ENCODE results near the gene AMMECR1. TPM values are rescaled to one million over a fixed set of nuclear protein-coding genes. Genes with fewer than 3 reads are reported as not detected.

AMMECR1 gene
- total and polyA plus RNA-seq, 7 donors: 0.69 to 2.4 (median 1.2) TPM

- no peak overlapping the region for H3K27ac ChIP-seq
- WGBS, 3 donors: 29 to 57% (median 54%) methylated on average over 3 of the region's 3 CpGs
- no peaks in the 10 kb centered on the region for H3K36me3 ChIP-seq (ENCODE audit: insufficient read depth in 1 of 2, low read depth in 1 of 2)
- ATAC-seq (no peak), DNase-seq (no peak)
- peaks cover 0 to 6% (median 0%) of the 10 kb centered on the region in 3 donors for H3K27me3 ChIP-seq (ENCODE audit: insufficient read depth in 3 of 3, low read length in 2 of 3)
- intact Hi-C loops (cut with DNase I): no loop called here
- H3K9me3 ChIP-seq: no peaks in the 10 kb centered on the region
- H3K4me1 ChIP-seq: no peaks in the 10 kb centered on the region
- H3K4me3 ChIP-seq: no peak overlapping the region
- TF ChIP-seq CTCF (IDR thresholded peaks at IDR 0.05): no peak
These were observed 2.6 kb upstream of the AMMECR1 start for GRCh38 chrX:110320381-110320987.

DNA sequence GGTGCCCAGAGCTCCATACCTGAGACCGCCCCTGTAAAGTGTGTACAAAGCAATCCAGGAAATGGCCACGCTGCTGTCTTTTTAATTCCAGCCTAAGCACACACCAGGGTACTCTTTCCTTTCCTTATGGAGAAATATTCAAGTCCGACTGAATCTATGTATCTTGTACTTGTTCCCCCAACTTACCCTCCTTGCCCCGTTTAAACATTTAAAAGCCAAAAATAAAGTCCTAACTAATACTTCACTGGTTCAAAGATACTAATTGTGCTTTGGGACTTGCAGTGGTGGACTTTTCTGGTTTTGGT is 731 bp upstream of the AMMECR1 start:
- Histone ChIP-seq H3K27ac (peak overlapping the region; percentile 70), H3K4me1 (no peaks in the 10 kb centered on the region), H3K4me3 (peak overlapping the region; percentile 74), H3K36me3 (ENCODE audit: insufficient read depth in 1 of 2, low read depth in 1 of 2) (no peaks in the 10 kb centered on the region), H3K27me3 (ENCODE audit: insufficient read depth in 3 of 3, low read length in 2 of 3) (peaks cover 0 to 6% (median 0%) of the 10 kb centered on the region in 3 donors), H3K9me3 (no peaks in the 10 kb centered on the region)
- ATAC-seq (peak in 1 of 4 donors; percentile 36), DNase-seq (no peak)
- WGBS, 3 donors: 9 to 31% (median 10%) methylated on average over 4 of the region's 4 CpGs
- TF ChIP-seq CTCF (IDR thresholded peaks at IDR 0.05): no peak
- intact Hi-C loops (cut with DNase I): loop anchor here in 1 of 2 donors (10.0 kb wide), 1 partner anchor 154 kb away; no protein-coding TSS in a partner anchor

DNA sequence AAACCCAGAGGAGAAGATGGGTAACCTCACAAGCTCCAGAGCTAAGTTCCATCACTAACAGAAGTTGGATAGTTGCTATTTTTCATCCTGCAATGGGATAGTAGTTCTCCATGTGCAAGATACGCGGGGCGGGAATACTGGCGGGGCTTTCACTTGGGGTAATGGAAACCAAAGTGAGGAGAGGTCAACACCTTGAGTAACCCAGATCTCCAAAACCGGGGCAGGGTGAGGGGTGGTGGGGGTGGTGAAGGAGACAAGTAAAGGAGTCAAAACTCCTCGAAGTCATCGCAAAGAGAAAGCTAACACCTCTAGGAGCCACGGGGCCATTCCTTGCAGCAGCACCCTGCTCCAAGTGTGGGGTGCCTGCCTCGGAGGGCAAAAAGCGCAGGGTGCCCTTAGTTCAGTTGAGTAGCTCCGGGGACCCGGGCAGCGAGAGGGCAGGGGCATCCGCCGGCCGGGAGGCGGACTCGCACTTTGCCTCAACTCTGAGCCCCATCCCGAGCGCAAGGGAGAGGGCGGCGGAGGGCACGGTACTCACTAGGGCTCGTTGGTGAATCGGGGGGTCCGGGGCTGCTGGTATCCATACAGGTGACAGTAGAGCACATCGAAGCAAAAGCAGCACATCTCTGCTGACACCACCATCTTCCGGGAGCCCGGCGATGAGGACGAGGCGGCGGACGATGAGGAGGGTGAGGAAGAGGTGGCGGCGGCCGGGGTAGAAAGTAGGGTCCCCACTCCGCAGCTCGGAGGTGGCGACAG is 645 bp downstream of the AMMECR1 start:
- DNase-seq (peak; percentile 14 to 54), ATAC-seq (peak; percentile 40 to 73 (median 48))
- peak overlapping the region; percentile 74 for H3K4me3 ChIP-seq
- intact Hi-C loops (cut with DNase I): loop anchor here in 1 of 2 donors (10.0 kb wide), 1 partner anchor 152 kb away; no protein-coding TSS in a partner anchor
- 0 to 42% (median 0%) methylated on average over 18 to 40 of the region's 40 CpGs for WGBS, 3 donors
- no peak for TF ChIP-seq CTCF (IDR thresholded peaks at IDR 0.05)
- H3K27ac ChIP-seq: peak overlapping the region; percentile 80
- no peaks in the 10 kb centered on the region for H3K4me1 ChIP-seq
- no peaks in the 10 kb centered on the region for H3K36me3 ChIP-seq (ENCODE audit: insufficient read depth in 1 of 2, low read depth in 1 of 2)
- no peaks in the 10 kb centered on the region for H3K9me3 ChIP-seq
- peaks cover 0 to 6% (median 0%) of the 10 kb centered on the region in 3 donors for H3K27me3 ChIP-seq (ENCODE audit: insufficient read depth in 3 of 3, low read length in 2 of 3)

DNA sequence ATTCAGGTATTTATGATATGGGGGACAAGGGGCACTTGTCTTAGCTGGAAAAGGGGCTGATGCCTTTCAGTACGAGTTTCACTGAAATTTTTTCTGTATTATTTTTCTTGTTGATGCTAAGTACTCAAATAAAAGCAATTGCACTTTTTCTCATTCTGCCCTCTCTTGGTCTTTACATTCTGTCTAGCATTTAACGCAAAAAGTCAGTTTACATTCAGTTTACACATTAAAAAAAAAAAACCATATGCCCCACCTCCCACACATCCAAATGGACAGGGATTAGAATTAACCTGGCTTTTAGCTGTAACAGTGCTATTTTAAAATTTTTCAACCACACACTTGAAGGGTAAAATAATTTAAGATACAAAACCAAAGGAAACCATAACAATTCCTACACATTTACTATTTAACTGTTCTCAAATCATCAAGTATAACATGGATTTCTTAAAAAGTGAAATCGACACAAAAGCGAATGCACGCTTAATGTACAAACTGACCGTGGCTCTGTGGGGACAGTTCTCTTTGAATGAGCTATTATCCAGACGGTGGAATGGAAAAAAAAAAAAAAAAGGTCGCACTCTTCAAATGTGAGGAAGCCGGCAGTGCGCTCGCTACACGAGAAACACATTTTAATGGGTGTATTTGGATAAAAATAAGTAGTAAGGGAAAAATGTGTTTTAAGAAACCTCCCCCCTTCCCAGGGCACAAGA is 1.4 kb downstream of the AMMECR1 start:
- ATAC-seq (no peak), DNase-seq (no peak)
- peak overlapping the region; percentile 74 for H3K4me3 ChIP-seq
- H3K9me3 ChIP-seq: no peaks in the 10 kb centered on the region
- H3K27me3 ChIP-seq (ENCODE audit: insufficient read depth in 3 of 3, low read length in 2 of 3): peaks cover 0 to 6% (median 0%) of the 10 kb centered on the region in 3 donors
- H3K36me3 ChIP-seq (ENCODE audit: insufficient read depth in 1 of 2, low read depth in 1 of 2): no peaks in the 10 kb centered on the region
- H3K27ac ChIP-seq: no peak overlapping the region
- WGBS, 3 donors: 7 to 35% (median 7%) methylated on average over 12 of the region's 12 CpGs
- intact Hi-C loops (cut with DNase I): loop anchor here in 1 of 2 donors (10.0 kb wide), 1 partner anchor 152 kb away; no protein-coding TSS in a partner anchor
- no peaks in the 10 kb centered on the region for H3K4me1 ChIP-seq
- TF ChIP-seq CTCF (IDR thresholded peaks at IDR 0.05): no peak

Measured in psoas muscle (tissue), 8 donors.